HG03558 (cell line): ENCODE measurements around the gene TMEM100.

Experiments used
- ATAC-seq: cut with Tn5 transposase; IDR thresholded peaks from one replicate; pipeline ENCODE4 v1.9.1; 2021; ENCODE audit warnings: moderate number of reproducible peaks; ENCODE audit not compliant: unreplicated experiment; ENCODE audit errors: extremely low read depth

Gene TMEM100

DNA sequence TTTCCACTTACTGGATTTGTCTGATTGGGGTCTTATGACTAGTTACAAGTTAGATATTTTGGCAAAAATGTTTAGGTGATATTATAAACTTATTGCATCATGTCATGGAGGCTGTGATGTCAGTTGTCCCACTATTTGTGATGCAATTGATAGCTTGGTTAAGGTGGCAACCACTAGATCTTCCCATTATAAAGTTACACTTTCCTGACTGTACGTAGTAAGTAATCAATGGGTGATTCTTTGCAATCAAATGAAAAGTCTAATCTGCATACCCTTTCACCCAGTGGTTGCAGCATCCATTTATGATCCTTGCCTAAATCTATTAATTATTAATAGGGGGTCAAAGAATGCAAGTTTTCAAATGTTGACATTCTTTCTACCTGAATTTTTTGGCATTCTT lies 23.8 kb upstream of the TMEM100 start:
- no peak for ATAC-seq

DNA sequence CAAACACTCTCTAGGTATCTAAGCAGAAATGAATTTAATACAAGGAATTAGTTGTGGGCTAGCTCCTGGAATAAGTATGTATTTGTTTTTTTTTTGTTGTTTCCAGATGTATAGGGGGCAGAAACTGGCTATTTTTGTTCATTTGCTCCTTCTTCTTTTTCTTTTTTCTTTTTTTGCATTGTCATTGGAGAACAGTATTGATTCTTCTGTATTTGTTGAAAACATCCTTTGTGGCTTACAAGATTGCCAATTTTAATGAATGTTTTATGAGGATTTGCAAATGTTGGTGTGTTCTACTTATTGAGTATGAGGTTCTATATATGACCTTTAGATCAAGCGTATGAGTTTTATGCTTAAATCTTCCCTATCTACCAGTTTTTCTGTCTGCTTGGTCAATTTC lies 22.6 kb upstream of the TMEM100 start:
- ATAC-seq: no peak

DNA sequence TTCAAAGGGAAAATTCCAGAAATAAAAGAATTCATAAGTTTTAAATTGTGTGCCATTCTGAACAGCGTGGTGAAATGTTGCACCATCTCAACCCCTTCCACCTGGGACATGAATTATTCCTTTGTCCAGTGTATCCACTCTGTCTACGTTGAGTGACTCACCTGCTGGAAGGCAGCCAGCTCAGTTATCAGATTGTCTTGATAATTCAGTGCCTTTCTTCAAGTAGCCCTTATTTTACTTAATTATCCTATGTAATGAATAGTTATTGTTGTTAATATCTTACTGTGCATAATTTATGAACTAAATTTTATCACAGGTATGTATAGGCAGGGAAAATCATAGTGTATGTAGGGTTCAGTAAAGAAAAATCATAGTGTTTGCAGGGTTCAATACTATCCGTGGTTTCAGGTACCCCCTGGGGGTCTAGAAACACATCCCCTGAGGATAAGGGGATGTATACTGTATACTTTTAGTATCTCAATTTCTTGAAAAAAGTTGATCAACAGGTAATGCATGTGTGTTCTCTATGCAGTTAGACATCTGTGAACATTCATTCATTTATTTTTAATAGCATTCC lies 20.5 kb upstream of the TMEM100 start:
- ATAC-seq: no peak

GRCh38 chr17:55742272-55743102 lies 19.8 kb upstream of the TMEM100 start:
- peak; percentile 66 for ATAC-seq

GRCh38 chr17:55741356-55741700 lies 18.7 kb upstream of the TMEM100 start:
- no peak for ATAC-seq

DNA sequence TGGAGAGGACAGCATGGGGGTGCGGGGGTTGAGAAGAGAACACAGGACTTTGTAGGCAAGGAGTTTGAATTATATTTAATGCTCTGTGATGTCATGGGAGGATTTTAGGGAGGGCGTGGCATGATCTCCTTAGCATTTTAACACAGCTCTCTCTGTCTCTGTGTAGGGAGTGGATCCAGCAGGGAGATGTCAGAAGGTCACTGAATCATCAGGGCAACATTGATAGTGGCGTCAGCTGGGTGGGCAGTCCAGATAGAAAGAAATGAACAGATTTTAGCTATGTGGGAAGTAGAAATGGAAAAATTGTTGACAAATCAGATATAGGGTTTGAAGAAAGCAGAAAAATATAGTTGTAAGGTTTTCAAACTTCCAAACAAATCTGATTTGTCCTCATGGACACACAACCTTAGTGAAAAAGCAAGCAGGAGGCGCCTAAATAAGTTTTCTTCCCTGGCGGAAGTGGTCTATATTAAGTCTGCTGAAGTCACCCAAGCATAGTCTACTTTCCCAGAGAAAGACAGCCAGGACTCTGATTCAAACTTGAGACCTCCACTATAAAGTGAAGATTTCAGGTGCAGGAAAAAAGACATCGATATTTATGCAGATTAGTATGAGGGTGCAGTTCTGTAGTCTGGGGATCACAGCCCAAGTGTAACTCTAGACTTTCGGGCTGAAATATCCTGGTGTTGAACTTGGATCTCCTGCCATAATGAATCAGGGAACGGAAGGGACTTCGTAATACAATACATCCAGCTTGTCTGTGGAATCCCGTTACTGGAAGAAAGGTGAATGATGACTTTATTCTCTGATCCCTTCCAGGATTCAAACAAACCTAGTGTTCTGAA lies 18.1 kb upstream of the TMEM100 start:
- ATAC-seq: no peak

- ATAC-seq: no peak
Measured at GRCh38 chr17:55737976-55738501, 15.4 kb upstream of the TMEM100 start.

- no peak for ATAC-seq
Measured at GRCh38 chr17:55735731-55736405, 13.2 kb upstream of the TMEM100 start.

DNA sequence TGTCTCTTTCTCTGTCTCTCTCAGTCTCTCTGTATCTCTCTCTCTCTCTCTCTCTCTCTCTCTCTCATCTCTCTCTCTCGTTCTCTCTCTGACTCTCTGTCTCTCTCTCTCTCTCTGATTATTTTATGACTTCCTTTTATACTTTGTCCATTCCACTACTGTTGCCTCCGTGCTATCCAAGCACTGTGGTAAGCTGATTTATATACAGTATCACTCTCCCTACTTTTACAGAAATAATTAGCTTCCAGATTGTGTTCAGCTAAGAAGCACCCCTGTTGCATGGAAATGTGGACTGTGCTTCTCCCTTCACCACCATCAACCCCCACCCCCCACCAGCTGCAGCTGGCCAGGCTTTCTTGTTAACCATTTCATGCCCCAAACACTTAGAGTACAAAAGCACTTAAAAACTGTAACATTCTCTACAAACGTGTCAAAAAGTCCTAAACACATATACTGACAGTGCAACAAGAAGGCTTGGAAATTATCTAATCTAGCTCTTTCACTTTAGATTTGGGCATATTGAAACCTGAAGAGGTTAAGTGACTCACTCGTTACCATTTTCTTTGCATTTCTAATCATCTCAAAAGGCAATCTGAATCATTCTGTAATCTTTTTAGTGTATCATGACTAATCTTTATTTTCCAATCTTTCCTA lies 11.6 kb upstream of the TMEM100 start:
- ATAC-seq: no peak

- ATAC-seq: no peak
Measured at GRCh38 chr17:55731586-55732250, 9.1 kb upstream of the TMEM100 start.

- ATAC-seq: no peak
Measured at GRCh38 chr17:55730808-55731207, 8.1 kb upstream of the TMEM100 start.

- no peak for ATAC-seq
Measured at GRCh38 chr17:55730380-55730779, 7.7 kb upstream of the TMEM100 start.

DNA sequence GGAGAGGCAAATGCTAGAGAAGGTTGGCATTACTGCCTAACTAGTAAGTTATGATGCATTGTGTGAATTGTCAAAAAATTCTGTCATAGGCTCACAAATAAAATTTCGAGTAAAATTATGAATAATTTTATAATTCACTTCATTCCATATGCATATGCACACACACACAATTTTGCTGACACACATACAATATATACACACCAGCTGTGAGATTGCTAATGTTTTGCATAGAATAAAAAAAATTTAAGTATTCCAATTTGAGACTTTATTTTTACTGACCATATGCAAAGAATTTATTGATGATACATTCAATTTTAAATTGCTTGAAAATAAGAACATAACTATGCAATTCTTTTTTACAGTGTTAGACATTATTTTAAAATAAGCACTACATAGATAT lies 6.8 kb upstream of the TMEM100 start:
- no peak for ATAC-seq

GRCh38 chr17:55728833-55729232 lies 6.2 kb upstream of the TMEM100 start:
- ATAC-seq: no peak

DNA sequence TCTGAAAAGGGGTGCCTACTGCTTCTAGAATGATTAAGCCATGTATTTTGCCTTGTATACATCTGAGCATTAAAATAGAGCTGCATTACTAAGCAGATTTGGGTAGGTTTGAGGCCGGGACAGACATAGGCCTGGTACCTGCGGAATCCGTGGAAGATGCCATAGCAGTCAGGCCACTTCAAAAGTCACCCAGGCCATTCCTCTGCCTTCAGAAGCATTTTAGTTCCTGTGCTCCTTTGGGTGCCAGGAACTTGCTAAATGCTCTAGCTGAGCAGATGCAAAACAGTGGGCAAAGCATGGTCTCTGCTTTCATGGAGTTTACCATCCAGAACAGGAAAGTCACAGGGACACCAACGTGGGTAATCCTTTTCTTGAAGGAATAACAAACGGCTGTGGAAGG lies 5.7 kb upstream of the TMEM100 start:
- no peak for ATAC-seq

DNA sequence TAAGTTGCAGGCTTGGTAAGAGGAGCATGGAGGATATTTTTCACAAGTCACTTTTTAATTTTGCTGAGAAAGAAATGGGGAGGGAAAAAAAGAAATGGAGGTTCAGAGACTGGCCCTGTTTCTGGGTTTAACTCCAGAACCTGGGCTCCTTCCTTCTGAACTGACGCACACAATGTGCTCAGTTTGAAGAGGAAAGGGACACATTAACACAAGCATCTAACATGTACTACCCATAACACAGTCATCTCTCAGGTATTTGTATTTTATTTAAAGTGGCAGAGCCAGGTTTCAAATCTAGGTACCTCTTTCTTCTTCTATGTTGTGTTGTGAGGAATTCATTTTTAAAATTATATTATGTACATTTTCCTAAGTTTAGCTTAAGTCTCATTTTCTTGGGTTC lies 5.3 kb upstream of the TMEM100 start:
- ATAC-seq: no peak

- no peak for ATAC-seq
Measured at GRCh38 chr17:55727275-55727674, 4.6 kb upstream of the TMEM100 start.

DNA sequence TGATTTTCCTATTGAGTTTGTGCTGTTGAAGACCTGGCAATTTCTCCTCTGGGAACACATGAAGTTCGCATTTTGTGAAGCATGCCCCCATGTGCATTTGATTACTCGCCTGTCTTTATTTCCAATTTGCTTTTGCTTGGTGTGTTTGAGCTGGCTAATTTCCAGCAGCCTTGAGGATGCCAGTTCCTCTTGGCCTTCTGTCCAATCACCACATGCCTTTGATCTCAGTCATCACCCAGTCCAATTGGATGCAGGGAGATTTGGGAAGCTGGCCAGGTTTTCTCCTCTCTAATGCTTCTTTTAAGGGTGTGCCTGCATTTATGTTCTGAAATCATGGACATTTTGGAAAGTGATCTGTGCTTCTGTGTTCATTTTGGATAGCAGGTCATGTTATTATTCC lies 3.8 kb upstream of the TMEM100 start:
- no peak for ATAC-seq

DNA sequence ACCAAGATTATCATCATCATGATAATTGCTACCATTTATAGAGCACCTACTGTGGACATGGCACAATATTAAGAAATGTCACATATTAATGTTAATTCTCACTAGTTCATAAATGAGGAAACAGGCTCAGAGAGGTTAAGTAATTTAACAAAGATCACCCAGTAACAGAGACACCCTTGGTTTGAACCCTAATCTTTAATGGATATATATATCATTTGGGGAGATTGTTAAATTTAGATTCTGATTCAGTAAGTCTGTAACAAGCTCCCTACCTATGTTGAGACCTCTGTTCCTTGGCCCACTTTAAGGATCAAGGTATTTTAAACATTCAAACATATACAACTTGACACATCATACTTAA lies 804 bp upstream of the TMEM100 start:
- no peak for ATAC-seq
